Measurements from ENCODE around the gene RABGGTA. TPM values are rescaled to one million over a fixed set of nuclear protein-coding genes. Genes with fewer than 3 reads are reported as not detected.

The RABGGTA gene
- total and polyA plus RNA-seq, 2 donors (not counting 1 experiment from before 2014, with no cell fraction given) = 15.1 to 21.0 TPM

- DNase-seq (ENCODE audit: low read depth in 2 of 2) = no peak
- H3K4me1 ChIP-seq (ENCODE audit: control insufficient read depth, extremely low read depth, insufficient read depth, low read length) = no peaks in the 10 kb centered on the region
- no peak overlapping the region for H2AFZ ChIP-seq (ENCODE audit: low read length)
- H3K4me3 ChIP-seq (replicated peaks in 1 of 4; ENCODE audit: control extremely low read depth in 1 of 4, insufficient read depth in 1 of 4, low read depth in 3 of 4, low read length in 4 of 4) = no peak overlapping the region
- H3K27ac ChIP-seq (ENCODE audit: insufficient read depth, low read length) = no peak overlapping the region
- H3K9ac ChIP-seq (ENCODE audit: insufficient read depth, low read length) = no peak overlapping the region
- H3K27me3 ChIP-seq (ENCODE audit: control insufficient read depth, insufficient read depth, low read length) = no peaks in the 10 kb centered on the region
- no peaks in the 10 kb centered on the region for H3K9me3 ChIP-seq (ENCODE audit: control insufficient read depth, insufficient read depth, low read depth, low read length)
- H4K20me1 ChIP-seq (ENCODE audit: control insufficient read depth, extremely low read depth, insufficient read depth, low read length) = no peaks in the 10 kb centered on the region
- TF ChIP-seq EZH2 (IDR thresholded peaks at IDR 0.05; ENCODE audit: low read length, missing control alignments) = no peak
- TF ChIP-seq, protein P1, sequence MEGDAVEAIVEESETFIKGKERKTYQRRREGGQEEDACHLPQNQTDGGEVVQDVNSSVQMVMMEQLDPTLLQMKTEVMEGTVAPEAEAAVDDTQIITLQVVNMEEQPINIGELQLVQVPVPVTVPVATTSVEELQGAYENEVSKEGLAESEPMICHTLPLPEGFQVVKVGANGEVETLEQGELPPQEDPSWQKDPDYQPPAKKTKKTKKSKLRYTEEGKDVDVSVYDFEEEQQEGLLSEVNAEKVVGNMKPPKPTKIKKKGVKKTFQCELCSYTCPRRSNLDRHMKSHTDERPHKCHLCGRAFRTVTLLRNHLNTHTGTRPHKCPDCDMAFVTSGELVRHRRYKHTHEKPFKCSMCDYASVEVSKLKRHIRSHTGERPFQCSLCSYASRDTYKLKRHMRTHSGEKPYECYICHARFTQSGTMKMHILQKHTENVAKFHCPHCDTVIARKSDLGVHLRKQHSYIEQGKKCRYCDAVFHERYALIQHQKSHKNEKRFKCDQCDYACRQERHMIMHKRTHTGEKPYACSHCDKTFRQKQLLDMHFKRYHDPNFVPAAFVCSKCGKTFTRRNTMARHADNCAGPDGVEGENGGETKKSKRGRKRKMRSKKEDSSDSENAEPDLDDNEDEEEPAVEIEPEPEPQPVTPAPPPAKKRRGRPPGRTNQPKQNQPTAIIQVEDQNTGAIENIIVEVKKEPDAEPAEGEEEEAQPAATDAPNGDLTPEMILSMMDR (conservative IDR thresholded peaks at IDR 0.05 in 1 of 2, IDR thresholded peaks at IDR 0.05 in 1 of 2; ENCODE audit: low read depth in 1 of 2, low read length in 2 of 2) = no peak
- no peaks in the 10 kb centered on the region for H3K79me2 ChIP-seq (ENCODE audit: control insufficient read depth, insufficient read depth, low read length)
- peaks cover 3% of the 10 kb centered on the region for H3K36me3 ChIP-seq (ENCODE audit: control insufficient read depth, insufficient read depth, low read length)
- H3K4me2 ChIP-seq (ENCODE audit: extremely low read depth, insufficient read depth, low read length) = no peak overlapping the region
These were observed 10.0 kb downstream of the RABGGTA start for GRCh38 chr14:24261256-24261968.

DNA sequence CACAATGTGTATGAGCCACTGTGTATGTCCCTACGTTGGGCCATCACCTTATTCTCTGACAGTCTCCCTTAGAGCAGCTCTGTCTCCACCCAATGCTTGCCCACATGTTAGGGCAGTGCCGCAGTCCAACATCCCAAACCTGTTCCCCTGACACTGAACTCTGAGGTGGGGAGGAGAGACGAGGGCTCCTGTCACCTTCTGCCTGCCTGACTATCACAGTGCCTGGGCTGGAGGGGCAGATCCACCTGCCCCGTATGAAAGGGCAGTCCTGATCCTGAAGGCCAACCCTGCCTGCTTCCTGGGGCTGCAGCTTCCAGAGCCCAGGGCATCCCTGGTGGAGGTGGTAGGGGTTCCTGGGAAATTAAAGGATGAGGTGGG lies 10.6 kb downstream of the RABGGTA start:
- no peak for TF ChIP-seq EZH2 (IDR thresholded peaks at IDR 0.05; ENCODE audit: low read length, missing control alignments)
- TF ChIP-seq, protein P1 (conservative IDR thresholded peaks at IDR 0.05 in 1 of 2, IDR thresholded peaks at IDR 0.05 in 1 of 2; ENCODE audit: low read depth in 1 of 2, low read length in 2 of 2) = no peak
- no peak overlapping the region for H2AFZ ChIP-seq (ENCODE audit: low read length)

GRCh38 chr14:24260026-24260779 lies 11.2 kb downstream of the RABGGTA start:
- no peaks in the 10 kb centered on the region for H3K9me3 ChIP-seq (ENCODE audit: control insufficient read depth, insufficient read depth, low read depth, low read length)
- no peak overlapping the region for H3K27ac ChIP-seq (ENCODE audit: insufficient read depth, low read length)
- no peak overlapping the region for H3K4me2 ChIP-seq (ENCODE audit: extremely low read depth, insufficient read depth, low read length)
- H3K36me3 ChIP-seq (ENCODE audit: control insufficient read depth, insufficient read depth, low read length) = no peaks in the 10 kb centered on the region
- H3K79me2 ChIP-seq (ENCODE audit: control insufficient read depth, insufficient read depth, low read length) = no peaks in the 10 kb centered on the region
- DNase-seq (ENCODE audit: low read depth in 2 of 2) = no peak
- no peak overlapping the region for H2AFZ ChIP-seq (ENCODE audit: low read length)
- TF ChIP-seq, protein P1 (conservative IDR thresholded peaks at IDR 0.05 in 1 of 2, IDR thresholded peaks at IDR 0.05 in 1 of 2; ENCODE audit: low read depth in 1 of 2, low read length in 2 of 2) = no peak
- TF ChIP-seq EZH2 (IDR thresholded peaks at IDR 0.05; ENCODE audit: low read length, missing control alignments) = no peak
- no peaks in the 10 kb centered on the region for H4K20me1 ChIP-seq (ENCODE audit: control insufficient read depth, extremely low read depth, insufficient read depth, low read length)
- H3K4me3 ChIP-seq (replicated peaks in 1 of 4; ENCODE audit: control extremely low read depth in 1 of 4, insufficient read depth in 1 of 4, low read depth in 3 of 4, low read length in 4 of 4) = no peak overlapping the region
- H3K9ac ChIP-seq (ENCODE audit: insufficient read depth, low read length) = no peak overlapping the region
- H3K4me1 ChIP-seq (ENCODE audit: control insufficient read depth, extremely low read depth, insufficient read depth, low read length) = no peaks in the 10 kb centered on the region
- H3K27me3 ChIP-seq (ENCODE audit: control insufficient read depth, insufficient read depth, low read length) = no peaks in the 10 kb centered on the region

More for the DNA sequence above, 10.6 kb downstream of the RABGGTA start:
- DNase-seq (ENCODE audit: low read depth in 2 of 2) = no peak
- H3K9ac ChIP-seq (ENCODE audit: insufficient read depth, low read length) = no peak overlapping the region
- H3K9me3 ChIP-seq (ENCODE audit: control insufficient read depth, insufficient read depth, low read depth, low read length) = no peaks in the 10 kb centered on the region
- H3K4me2 ChIP-seq (ENCODE audit: extremely low read depth, insufficient read depth, low read length) = no peak overlapping the region
- no peaks in the 10 kb centered on the region for H4K20me1 ChIP-seq (ENCODE audit: control insufficient read depth, extremely low read depth, insufficient read depth, low read length)
- no peak overlapping the region for H3K27ac ChIP-seq (ENCODE audit: insufficient read depth, low read length)
- H3K79me2 ChIP-seq (ENCODE audit: control insufficient read depth, insufficient read depth, low read length) = no peaks in the 10 kb centered on the region
- H3K27me3 ChIP-seq (ENCODE audit: control insufficient read depth, insufficient read depth, low read length) = no peaks in the 10 kb centered on the region
- H3K4me1 ChIP-seq (ENCODE audit: control insufficient read depth, extremely low read depth, insufficient read depth, low read length) = no peaks in the 10 kb centered on the region
- H3K36me3 ChIP-seq (ENCODE audit: control insufficient read depth, insufficient read depth, low read length) = no peaks in the 10 kb centered on the region
- no peak overlapping the region for H3K4me3 ChIP-seq (replicated peaks in 1 of 4; ENCODE audit: control extremely low read depth in 1 of 4, insufficient read depth in 1 of 4, low read depth in 3 of 4, low read length in 4 of 4)
